ENCODE data around the gene DLX3. TPM values are rescaled to one million over a fixed set of nuclear protein-coding genes. Genes with fewer than 3 reads are reported as not detected.

The DLX3 gene
- total RNA-seq, 1 donor = not detected

GRCh38 chr17:49951362-49952082, 43.5 kb downstream of the DLX3 start:
- TF ChIP-seq CTCF (IDR thresholded peaks at IDR 0.05; ENCODE audit: insufficient read depth, low read depth, low read length) = no peak
- no peak overlapping the region for H3K4me3 ChIP-seq (ENCODE audit: low read depth, low read length)
- no peak for DNase-seq (ENCODE audit: low read depth)

GRCh38 chr17:49949634-49950033, 45.4 kb downstream of the DLX3 start:
- H3K4me3 ChIP-seq (ENCODE audit: low read depth, low read length) = no peak overlapping the region
- TF ChIP-seq CTCF (IDR thresholded peaks at IDR 0.05; ENCODE audit: insufficient read depth, low read depth, low read length) = no peak
- DNase-seq (ENCODE audit: low read depth) = no peak

- no peak for DNase-seq (ENCODE audit: low read depth)
- TF ChIP-seq CTCF (IDR thresholded peaks at IDR 0.05; ENCODE audit: insufficient read depth, low read depth, low read length) = no peak
These were observed 48.0 kb downstream of the DLX3 start for GRCh38 chr17:49946964-49947584.

GRCh38 chr17:49946208-49946607, 48.8 kb downstream of the DLX3 start:
- TF ChIP-seq CTCF (IDR thresholded peaks at IDR 0.05; ENCODE audit: insufficient read depth, low read depth, low read length) = no peak
- no peak overlapping the region for H3K4me3 ChIP-seq (ENCODE audit: low read depth, low read length)
- no peak for DNase-seq (ENCODE audit: low read depth)

More at GRCh38 chr17:49946964-49947584, 48.0 kb downstream of the DLX3 start:
- H3K4me3 ChIP-seq (ENCODE audit: low read depth, low read length) = no peak overlapping the region

GRCh38 chr17:49944273-49944870, 50.7 kb downstream of the DLX3 start:
- no peak for DNase-seq (ENCODE audit: low read depth)
- H3K4me3 ChIP-seq (ENCODE audit: low read depth, low read length) = no peak overlapping the region
- TF ChIP-seq CTCF (IDR thresholded peaks at IDR 0.05; ENCODE audit: insufficient read depth, low read depth, low read length) = no peak

- no peak for DNase-seq (ENCODE audit: low read depth)
- no peak for TF ChIP-seq CTCF (IDR thresholded peaks at IDR 0.05; ENCODE audit: insufficient read depth, low read depth, low read length)
These were observed 52.1 kb downstream of the DLX3 start for GRCh38 chr17:49942947-49943346.

More at GRCh38 chr17:49942947-49943346, 52.1 kb downstream of the DLX3 start:
- no peak overlapping the region for H3K4me3 ChIP-seq (ENCODE audit: low read depth, low read length)

Data from fibroblast of villous mesenchyme (primary cell).